ENCODE data around the gene TMEM117. TPM values are rescaled to one million over a fixed set of nuclear protein-coding genes. Genes with fewer than 3 reads are reported as not detected.
"Not testable (repeated sequence)": the region's sequence is repeated elsewhere in the genome, so short reads cannot be mapped to it uniquely, and the experiment has no call there.

Gene TMEM117
- total RNA-seq, 2 donors from 2014 or later, result 2.8 to 4.2 TPM

DNA sequence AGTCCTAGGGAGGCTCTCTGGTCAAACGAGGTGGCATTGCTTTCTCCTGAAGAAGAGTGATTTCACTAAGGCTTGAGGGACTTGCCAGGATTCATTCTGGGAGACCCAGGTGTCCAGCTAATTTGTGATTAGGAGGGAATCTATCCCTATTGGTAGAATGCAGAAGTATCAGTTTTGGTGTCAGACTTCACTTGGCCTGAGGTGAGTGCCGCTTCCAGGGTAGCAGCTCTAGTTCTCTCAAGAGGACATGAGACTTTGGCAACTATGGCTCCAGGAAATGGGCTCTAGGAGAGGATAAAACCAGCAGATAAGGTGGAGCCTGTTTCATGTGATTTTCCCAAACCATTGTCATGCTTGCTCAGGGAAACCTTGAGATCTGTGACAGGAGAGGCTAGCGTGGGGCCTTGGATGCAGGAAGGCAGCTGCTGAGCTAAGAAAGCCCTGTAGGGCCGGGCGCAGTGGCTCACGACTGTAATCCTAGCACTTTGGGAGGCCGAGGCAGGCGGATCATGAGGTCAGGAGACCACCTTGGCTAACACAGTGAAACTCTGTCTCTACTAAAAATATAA is 11.6 kb upstream of the TMEM117 start:
- H3K9me3 Mint-ChIP-seq, result no peaks in the 10 kb centered on the region

GRCh38 chr12:43826681-43827080 is 9.2 kb upstream of the TMEM117 start:
- Mint-ChIP-seq H3K27me3 (no peaks in the 10 kb centered on the region), H3K36me3 (ENCODE audit: low read depth) (no peaks in the 10 kb centered on the region), H3K27ac (no peak overlapping the region), H3K4me3 (no peak overlapping the region), H3K9me3 (no peaks in the 10 kb centered on the region), H3K4me1 (peaks cover 1% of the 10 kb centered on the region)
- no peak for ATAC-seq (replicated peaks)

More for the DNA sequence above, 11.6 kb upstream of the TMEM117 start:
- no peak for ATAC-seq (replicated peaks)
- no peaks in the 10 kb centered on the region for H3K4me1 Mint-ChIP-seq
- no peaks in the 10 kb centered on the region for H3K36me3 Mint-ChIP-seq (ENCODE audit: low read depth)
- H3K27ac Mint-ChIP-seq, result no peak overlapping the region
- H3K4me3 Mint-ChIP-seq, result no peak overlapping the region
- no peaks in the 10 kb centered on the region for H3K27me3 Mint-ChIP-seq

GRCh38 chr12:43827093-43827492 is 8.8 kb upstream of the TMEM117 start:
- no peaks in the 10 kb centered on the region for H3K9me3 Mint-ChIP-seq
- no peak for ATAC-seq (replicated peaks)
- H3K4me1 Mint-ChIP-seq, result peaks cover 5% of the 10 kb centered on the region
- H3K4me3 Mint-ChIP-seq, result no peak overlapping the region
- H3K36me3 Mint-ChIP-seq (ENCODE audit: low read depth), result no peaks in the 10 kb centered on the region
- no peaks in the 10 kb centered on the region for H3K27me3 Mint-ChIP-seq
- no peak overlapping the region for H3K27ac Mint-ChIP-seq

- H3K4me1 Mint-ChIP-seq, result peaks cover 27% of the 10 kb centered on the region
- H3K27me3 Mint-ChIP-seq, result no peaks in the 10 kb centered on the region
- peak overlapping the region; percentile 40 for H3K4me3 Mint-ChIP-seq
- H3K27ac Mint-ChIP-seq, result peak overlapping the region; percentile 60
- no peaks in the 10 kb centered on the region for H3K36me3 Mint-ChIP-seq (ENCODE audit: low read depth)
- peak; percentile 65 for ATAC-seq (replicated peaks)
- H3K9me3 Mint-ChIP-seq, result no peaks in the 10 kb centered on the region
Observed at GRCh38 chr12:43832463-43833168, 3.3 kb upstream of the TMEM117 start.

GRCh38 chr12:43835264-43835655 is 621 bp upstream of the TMEM117 start:
- peak overlapping the region; percentile 83 for H3K4me3 Mint-ChIP-seq
- no peaks in the 10 kb centered on the region for H3K27me3 Mint-ChIP-seq
- H3K27ac Mint-ChIP-seq, result no peak overlapping the region
- H3K36me3 Mint-ChIP-seq (ENCODE audit: low read depth), result no peaks in the 10 kb centered on the region
- no peak for ATAC-seq (replicated peaks)
- no peaks in the 10 kb centered on the region for H3K9me3 Mint-ChIP-seq
- H3K4me1 Mint-ChIP-seq, result peaks cover 35% of the 10 kb centered on the region

GRCh38 chr12:43836475-43836989 is 651 bp downstream of the TMEM117 start:
- H3K27me3 Mint-ChIP-seq, result no peaks in the 10 kb centered on the region
- no peaks in the 10 kb centered on the region for H3K9me3 Mint-ChIP-seq
- peaks cover 35% of the 10 kb centered on the region for H3K4me1 Mint-ChIP-seq
- H3K4me3 Mint-ChIP-seq, result peak overlapping the region; percentile 79
- no peaks in the 10 kb centered on the region for H3K36me3 Mint-ChIP-seq (ENCODE audit: low read depth)
- ATAC-seq (replicated peaks), result peak; percentile 29
- peak overlapping the region; percentile 78 for H3K27ac Mint-ChIP-seq

- Mint-ChIP-seq H3K27ac (no peak overlapping the region), H3K9me3 (no peaks in the 10 kb centered on the region), H3K4me1 (peaks cover 16% of the 10 kb centered on the region), H3K27me3 (no peaks in the 10 kb centered on the region), H3K36me3 (ENCODE audit: low read depth) (no peaks in the 10 kb centered on the region), H3K4me3 (no peak overlapping the region)
- no peak for ATAC-seq (replicated peaks)
Observed at GRCh38 chr12:43840338-43840737, 4.5 kb downstream of the TMEM117 start.

- H3K4me3 Mint-ChIP-seq, result no peak overlapping the region
- no peak for ATAC-seq (replicated peaks)
- peaks cover 1% of the 10 kb centered on the region for H3K36me3 Mint-ChIP-seq (ENCODE audit: low read depth)
- H3K4me1 Mint-ChIP-seq, result peaks cover 14% of the 10 kb centered on the region
- no peaks in the 10 kb centered on the region for H3K9me3 Mint-ChIP-seq
- no peak overlapping the region for H3K27ac Mint-ChIP-seq
- no peaks in the 10 kb centered on the region for H3K27me3 Mint-ChIP-seq
Observed at GRCh38 chr12:43841253-43841652, 5.4 kb downstream of the TMEM117 start.

- peaks cover 8% of the 10 kb centered on the region for H3K4me1 Mint-ChIP-seq
- no peaks in the 10 kb centered on the region for H3K27me3 Mint-ChIP-seq
- H3K9me3 Mint-ChIP-seq, result no peaks in the 10 kb centered on the region
- H3K27ac Mint-ChIP-seq, result no peak overlapping the region
- H3K4me3 Mint-ChIP-seq, result no peak overlapping the region
- no peak for ATAC-seq (replicated peaks)
- H3K36me3 Mint-ChIP-seq (ENCODE audit: low read depth), result peaks cover 4% of the 10 kb centered on the region
Observed at GRCh38 chr12:43842259-43842658, 6.4 kb downstream of the TMEM117 start.

- ATAC-seq (replicated peaks); H3K27me3 Mint-ChIP-seq; H3K9me3 Mint-ChIP-seq; H3K36me3 Mint-ChIP-seq (ENCODE audit: low read depth); H3K27ac Mint-ChIP-seq; H3K4me3 Mint-ChIP-seq; H3K4me1 Mint-ChIP-seq: not testable (repeated sequence)
Observed at GRCh38 chr12:43847425-43848225, 11.7 kb downstream of the TMEM117 start.

GRCh38 chr12:43848226-43848507 is 12.3 kb downstream of the TMEM117 start:
- Mint-ChIP-seq H3K36me3 (ENCODE audit: low read depth) (peaks cover 4% of the 10 kb centered on the region), H3K9me3 (peaks cover 4% of the 10 kb centered on the region), H3K4me1 (no peaks in the 10 kb centered on the region)

DNA sequence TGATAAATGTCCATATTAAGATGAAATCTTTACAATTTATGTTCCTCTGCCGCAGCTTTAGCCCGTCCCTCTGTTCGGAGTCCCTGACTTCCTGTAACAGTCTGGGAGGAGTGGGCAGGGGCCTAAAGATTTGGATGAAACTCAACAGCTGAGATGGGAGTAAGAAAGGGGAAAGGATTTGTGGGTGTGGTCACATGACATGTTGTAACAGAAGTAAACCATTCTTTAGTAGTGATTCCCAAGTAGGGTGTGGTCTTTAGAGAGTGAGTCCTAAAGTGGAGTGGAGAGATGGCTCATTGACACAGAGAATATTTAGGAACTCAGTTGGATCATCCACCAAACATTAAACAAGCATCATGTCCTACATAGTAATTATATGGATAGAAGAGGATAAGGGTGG is 12.9 kb downstream of the TMEM117 start:
- ATAC-seq (replicated peaks), result no peak
- Mint-ChIP-seq H3K27me3 (no peaks in the 10 kb centered on the region), H3K4me3 (no peak overlapping the region), H3K4me1 (no peaks in the 10 kb centered on the region), H3K36me3 (ENCODE audit: low read depth) (peaks cover 4% of the 10 kb centered on the region), H3K9me3 (peaks cover 4% of the 10 kb centered on the region), H3K27ac (no peak overlapping the region)

More at GRCh38 chr12:43848226-43848507, 12.3 kb downstream of the TMEM117 start:
- H3K27ac Mint-ChIP-seq, result no peak overlapping the region
- no peak overlapping the region for H3K4me3 Mint-ChIP-seq
- no peaks in the 10 kb centered on the region for H3K27me3 Mint-ChIP-seq
- no peak for ATAC-seq (replicated peaks)

- no peak overlapping the region for H3K4me3 Mint-ChIP-seq
- no peak for ATAC-seq (replicated peaks)
- H3K4me1 Mint-ChIP-seq, result no peaks in the 10 kb centered on the region
- H3K27ac Mint-ChIP-seq, result no peak overlapping the region
- H3K36me3 Mint-ChIP-seq (ENCODE audit: low read depth), result no peaks in the 10 kb centered on the region
- no peaks in the 10 kb centered on the region for H3K27me3 Mint-ChIP-seq
- no peaks in the 10 kb centered on the region for H3K9me3 Mint-ChIP-seq
Observed at GRCh38 chr12:43852744-43853143, 16.9 kb downstream of the TMEM117 start.

- Mint-ChIP-seq H3K9me3 (no peaks in the 10 kb centered on the region), H3K27ac (no peak overlapping the region), H3K4me3 (no peak overlapping the region), H3K36me3 (ENCODE audit: low read depth) (no peaks in the 10 kb centered on the region), H3K27me3 (no peaks in the 10 kb centered on the region), H3K4me1 (no peaks in the 10 kb centered on the region)
- ATAC-seq (replicated peaks), result no peak
Observed at GRCh38 chr12:43856972-43857371, 21.1 kb downstream of the TMEM117 start.

DNA sequence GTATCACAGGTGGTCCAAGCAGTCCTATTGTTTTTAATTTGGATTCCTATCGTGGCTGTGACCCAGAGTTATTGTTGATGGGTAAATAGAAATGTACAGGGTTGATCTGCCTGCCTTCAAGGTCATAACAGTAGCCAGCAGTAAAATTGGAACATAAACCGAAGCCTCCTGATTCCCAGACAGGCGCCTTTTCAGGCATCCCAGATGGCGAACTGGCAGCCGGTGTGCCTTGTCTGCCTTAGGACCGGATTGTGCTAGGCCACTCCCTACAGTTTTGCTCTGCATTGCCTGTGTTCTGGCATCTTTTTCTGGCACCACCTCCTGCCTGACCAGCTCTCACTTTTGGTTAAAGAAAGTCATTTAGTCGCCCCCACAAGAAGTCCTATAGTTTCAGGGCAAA is 22.2 kb downstream of the TMEM117 start:
- Mint-ChIP-seq H3K4me1 (no peaks in the 10 kb centered on the region), H3K9me3 (no peaks in the 10 kb centered on the region), H3K4me3 (no peak overlapping the region), H3K27ac (no peak overlapping the region), H3K27me3 (no peaks in the 10 kb centered on the region), H3K36me3 (ENCODE audit: low read depth) (no peaks in the 10 kb centered on the region)
- no peak for ATAC-seq (replicated peaks)
